Lower lobe of right lung (tissue), 2 donors: ENCODE measurements around the gene C2orf42. TPM values are rescaled to one million over a fixed set of nuclear protein-coding genes. Genes with fewer than 3 reads are reported as not detected.

ENCODE experiments used
- ATAC-seq, 2 donors: fragments of 200-7000 bp; cut with Tn5 transposase; one replicate each; pipeline ENCODE4 v1.9.1; 2020 to 2022; ENCODE audit warnings: mild to moderate bottlenecking in 2 of 2, moderate library complexity in 2 of 2
- DNase-seq: peaks from one replicate; pipeline ENCODE4 v3.0.0-alpha.2; 2020
- H3K27ac ChIP-seq: fragments of 200-600 bp; one replicate; pipeline ENCODE4 v1.8.0; 2022
- H3K27me3 ChIP-seq: fragments of 200-600 bp; one replicate; pipeline ENCODE4 v1.8.0; 2022; ENCODE audit warnings: low read depth
- H3K36me3 ChIP-seq: fragments of 200-600 bp; one replicate; pipeline ENCODE4 v1.8.0; 2022; ENCODE audit warnings: mild to moderate bottlenecking
- H3K4me1 ChIP-seq: fragments of 200-600 bp; one replicate; pipeline ENCODE4 v1.8.0; 2022
- H3K4me3 ChIP-seq: fragments of 200-600 bp; one replicate; pipeline ENCODE4 v1.8.0; 2022; ENCODE audit warnings: mild to moderate bottlenecking
- H3K9me3 ChIP-seq: fragments of 200-600 bp; one replicate; pipeline ENCODE4 v1.8.0; 2022
- intact Hi-C: fragments of 100-400 bp; cut with DNase I; formaldehyde crosslinking; loops from one replicate; pipeline ENCODE4 v1.11.0; 2022
- total RNA-seq: library from RNA; stranded (reverse); fragmentation: NEBNext Ultra II Directional; extraction: Animal tissue kit (Norgen Biotek cat#: 25700); gene quantifications from one replicate; pipeline ENCODE4 v1.2.1, GENCODE V29; 2021
- TF ChIP-seq, protein P1 (sequence below): fragments of 200-600 bp; IDR thresholded peaks from one replicate; pipeline ENCODE4 v1.8.0; 2022; ENCODE audit warnings: antibody characterized with exemption, mild to moderate bottlenecking
- donor health status: DM: no; HTN: yes; CAD: no; lungs with severe emphysema.

C2orf42 gene
- total RNA-seq, 1 donor from 2014 or later, result 18.0 TPM

DNA sequence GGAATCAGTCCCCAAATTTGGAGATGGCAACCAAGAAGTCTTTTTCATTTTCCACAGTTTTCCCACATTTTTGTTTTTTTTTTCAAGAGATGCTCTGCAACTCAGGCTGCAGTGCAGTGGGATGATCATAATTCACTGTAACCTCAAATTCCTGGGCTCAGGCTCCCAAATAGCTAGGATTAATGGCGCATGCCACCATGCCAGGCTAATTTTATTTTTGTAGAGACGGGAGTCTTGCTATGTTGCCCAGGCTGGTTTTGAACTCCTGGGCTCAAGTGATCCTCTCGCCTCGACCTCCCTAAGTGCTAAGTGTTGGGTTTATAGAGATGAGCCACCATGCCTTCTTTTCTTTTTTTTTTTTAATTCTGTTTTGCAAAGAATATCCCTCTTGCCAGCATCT is 68.3 kb downstream of the C2orf42 start:
- Histone ChIP-seq H3K27me3 (no peaks in the 10 kb centered on the region), H3K9me3 (no peaks in the 10 kb centered on the region), H3K36me3 (no peaks in the 10 kb centered on the region), H3K27ac (no peak overlapping the region), H3K4me3 (no peak overlapping the region), H3K4me1 (peaks cover 46% of the 10 kb centered on the region)
- DNase-seq (no peak), ATAC-seq (no peak)
- TF ChIP-seq, protein P1, sequence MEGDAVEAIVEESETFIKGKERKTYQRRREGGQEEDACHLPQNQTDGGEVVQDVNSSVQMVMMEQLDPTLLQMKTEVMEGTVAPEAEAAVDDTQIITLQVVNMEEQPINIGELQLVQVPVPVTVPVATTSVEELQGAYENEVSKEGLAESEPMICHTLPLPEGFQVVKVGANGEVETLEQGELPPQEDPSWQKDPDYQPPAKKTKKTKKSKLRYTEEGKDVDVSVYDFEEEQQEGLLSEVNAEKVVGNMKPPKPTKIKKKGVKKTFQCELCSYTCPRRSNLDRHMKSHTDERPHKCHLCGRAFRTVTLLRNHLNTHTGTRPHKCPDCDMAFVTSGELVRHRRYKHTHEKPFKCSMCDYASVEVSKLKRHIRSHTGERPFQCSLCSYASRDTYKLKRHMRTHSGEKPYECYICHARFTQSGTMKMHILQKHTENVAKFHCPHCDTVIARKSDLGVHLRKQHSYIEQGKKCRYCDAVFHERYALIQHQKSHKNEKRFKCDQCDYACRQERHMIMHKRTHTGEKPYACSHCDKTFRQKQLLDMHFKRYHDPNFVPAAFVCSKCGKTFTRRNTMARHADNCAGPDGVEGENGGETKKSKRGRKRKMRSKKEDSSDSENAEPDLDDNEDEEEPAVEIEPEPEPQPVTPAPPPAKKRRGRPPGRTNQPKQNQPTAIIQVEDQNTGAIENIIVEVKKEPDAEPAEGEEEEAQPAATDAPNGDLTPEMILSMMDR, result no peak
- intact Hi-C loops, result no loop called here

DNA sequence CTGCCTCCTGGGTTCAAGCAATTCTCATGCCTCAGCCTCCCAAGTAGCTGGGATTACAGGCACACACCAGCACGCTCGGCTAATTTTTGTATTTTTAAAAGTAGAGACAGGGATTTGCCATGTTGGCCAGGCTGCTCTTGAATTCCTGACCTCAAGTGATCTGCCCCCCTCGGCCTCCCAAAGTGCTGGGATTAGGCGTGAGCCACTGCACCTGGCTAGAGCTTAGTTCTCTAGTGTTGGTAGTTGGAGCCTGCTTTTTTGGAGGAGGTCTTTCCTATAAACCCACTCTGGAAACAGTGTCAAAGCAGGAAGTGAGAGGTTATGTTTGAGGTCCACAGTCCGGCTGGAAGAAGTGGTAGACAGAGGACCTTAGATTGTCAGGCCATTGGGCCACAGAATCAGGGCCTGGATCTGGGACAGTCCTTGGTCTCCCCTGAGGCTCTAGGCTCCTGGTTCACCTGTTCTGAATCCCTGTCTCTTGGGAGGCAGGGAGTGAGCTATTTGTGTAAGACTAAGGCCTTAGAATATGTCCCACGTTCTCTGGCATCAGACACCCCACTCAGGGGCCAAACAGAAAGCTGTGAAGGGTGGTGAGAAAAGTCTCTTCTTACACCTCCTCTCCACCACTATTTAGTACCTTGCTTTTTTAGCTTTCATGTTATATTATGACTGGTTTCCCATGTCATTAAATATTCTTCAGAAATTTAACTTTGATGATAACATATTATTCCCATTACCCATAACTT is 69.0 kb downstream of the C2orf42 start:
- no peaks in the 10 kb centered on the region for H3K9me3 ChIP-seq
- no peaks in the 10 kb centered on the region for H3K27me3 ChIP-seq
- no peaks in the 10 kb centered on the region for H3K36me3 ChIP-seq
- ATAC-seq (no peak), DNase-seq (no peak)
- H3K4me3 ChIP-seq, result no peak overlapping the region
- intact Hi-C loops, result no loop called here
- H3K27ac ChIP-seq, result peak overlapping the region; percentile 59
- H3K4me1 ChIP-seq, result peaks cover 40% of the 10 kb centered on the region
- TF ChIP-seq, protein P1, result no peak

DNA sequence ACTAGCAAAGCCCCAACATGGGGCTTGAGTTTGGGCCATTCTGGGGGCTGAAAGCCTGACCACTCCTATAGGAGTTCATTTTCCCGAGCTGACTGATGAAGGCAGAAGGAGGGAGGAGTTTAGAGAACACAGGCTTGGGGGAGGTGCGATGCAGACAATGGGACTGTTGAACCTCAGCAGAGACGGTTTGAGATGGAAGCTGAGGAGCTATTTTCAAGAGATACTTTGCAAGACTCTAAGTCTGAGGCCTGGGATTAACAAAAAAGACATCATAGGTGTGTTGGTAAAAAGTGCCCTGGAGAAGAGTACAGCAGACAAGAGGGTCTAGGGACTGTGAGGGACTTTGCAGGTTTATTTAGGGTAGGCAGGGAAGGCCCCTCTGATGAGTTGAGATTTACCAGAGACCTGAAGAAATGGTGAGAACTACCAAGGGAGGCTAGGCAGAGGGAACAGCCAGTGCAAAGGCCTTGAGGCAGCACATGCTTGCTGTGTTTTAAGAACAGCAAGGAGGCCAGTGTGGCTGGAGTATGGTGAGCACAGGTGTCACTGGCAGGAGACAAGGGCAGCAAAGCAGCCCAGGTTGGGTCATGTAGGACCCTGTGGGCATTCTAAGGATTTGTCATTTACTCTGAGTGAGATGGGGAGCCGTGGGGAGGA is 71.9 kb downstream of the C2orf42 start:
- DNase-seq (no peak), ATAC-seq (no peak)
- H3K9me3 ChIP-seq, result no peaks in the 10 kb centered on the region
- peaks cover 29% of the 10 kb centered on the region for H3K4me1 ChIP-seq
- intact Hi-C loops, result no loop called here
- H3K4me3 ChIP-seq, result no peak overlapping the region
- H3K27me3 ChIP-seq, result no peaks in the 10 kb centered on the region
- H3K27ac ChIP-seq, result peak overlapping the region; percentile 9
- H3K36me3 ChIP-seq, result no peaks in the 10 kb centered on the region
- TF ChIP-seq, protein P1, result no peak

DNA sequence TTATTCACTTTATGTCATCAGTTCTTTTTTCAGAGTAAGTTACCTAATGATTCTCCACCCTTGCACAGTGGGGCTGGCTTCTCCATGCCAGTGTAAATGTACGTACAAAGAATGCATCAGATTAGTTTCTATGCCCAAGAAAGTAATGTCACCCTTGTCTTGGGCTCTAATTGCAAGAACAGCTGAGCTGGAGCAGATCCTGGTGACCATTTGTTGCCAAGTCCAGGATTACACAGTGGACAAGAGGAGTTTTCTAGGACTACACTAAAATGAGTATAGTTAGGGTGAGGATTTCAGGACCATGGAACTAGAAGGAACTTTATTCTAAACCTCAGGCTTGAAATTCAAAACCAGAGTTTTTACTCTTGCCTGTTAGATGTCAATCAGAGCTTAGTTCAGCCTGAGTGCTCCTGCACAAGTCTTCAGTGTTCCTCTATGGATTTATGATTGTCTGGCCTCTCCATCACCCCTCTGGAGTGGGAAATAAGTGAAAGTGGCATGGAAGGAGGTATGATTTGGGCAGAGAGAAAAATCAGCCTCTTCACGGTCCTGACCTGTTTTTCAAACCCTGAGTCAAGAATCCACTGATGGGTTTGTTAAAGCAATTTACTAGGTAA is 73.8 kb downstream of the C2orf42 start:
- Histone ChIP-seq H3K27ac (no peak overlapping the region), H3K27me3 (no peaks in the 10 kb centered on the region), H3K9me3 (no peaks in the 10 kb centered on the region), H3K4me1 (peaks cover 19% of the 10 kb centered on the region), H3K4me3 (no peak overlapping the region), H3K36me3 (no peaks in the 10 kb centered on the region)
- TF ChIP-seq, protein P1, result no peak
- intact Hi-C loops, result no loop called here
- no peak for DNase-seq
- ATAC-seq, result no peak

DNA sequence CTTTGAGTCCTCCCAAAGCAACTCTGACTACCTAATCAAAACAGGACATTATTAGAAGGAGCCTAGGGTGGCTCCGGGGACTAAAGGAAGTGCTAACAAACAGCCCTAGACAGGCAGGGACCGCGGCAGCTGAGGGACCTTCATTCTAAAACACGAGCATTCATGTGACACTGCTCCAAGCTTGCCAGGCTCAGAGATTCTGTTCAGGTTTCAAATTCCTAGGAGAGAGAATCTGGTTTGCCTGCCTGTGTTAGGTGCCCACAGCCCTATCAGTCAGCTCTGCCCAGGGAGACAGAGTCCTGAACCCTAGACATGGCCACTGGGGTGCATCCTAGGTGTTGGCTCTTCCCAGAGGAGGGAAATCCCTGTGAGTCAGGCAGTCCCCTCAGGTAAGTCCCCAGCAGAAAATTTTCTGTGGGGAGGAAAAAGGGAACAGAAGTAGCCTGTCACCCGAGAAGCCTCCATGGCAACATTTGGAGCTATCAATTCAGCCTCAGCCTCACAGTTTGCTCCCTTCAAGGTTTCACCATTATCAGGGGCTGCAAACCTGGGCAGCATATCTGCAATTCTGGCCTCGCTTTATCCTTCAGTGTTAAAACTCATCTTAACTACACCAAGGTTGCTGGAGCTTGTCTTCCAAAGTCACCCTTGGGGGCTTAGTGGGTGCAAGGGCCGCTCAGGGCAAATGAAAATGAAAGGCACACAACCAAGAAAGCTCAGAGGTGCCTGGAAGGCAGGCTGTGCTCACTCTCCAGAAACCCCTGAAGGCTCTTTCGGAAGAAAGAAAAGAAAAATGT is 75.0 kb downstream of the C2orf42 start:
- intact Hi-C loops, result no loop called here
- Histone ChIP-seq H3K36me3 (no peaks in the 10 kb centered on the region), H3K27ac (peak overlapping the region; percentile 54), H3K9me3 (no peaks in the 10 kb centered on the region), H3K27me3 (no peaks in the 10 kb centered on the region), H3K4me1 (peaks cover 21% of the 10 kb centered on the region), H3K4me3 (no peak overlapping the region)
- DNase-seq (no peak), ATAC-seq (peak; percentile 23 to 27)
- TF ChIP-seq, protein P1, result no peak
